ENCODE measurements around the gene ACTL10.

- TF ChIP-seq CTCF (IDR thresholded peaks at IDR 0.05) (no peak), POLR2A (IDR thresholded peaks at IDR 0.05) (no peak)
Measured at GRCh38 chr20:33685328-33686099, 18.8 kb downstream of the ACTL10 start.
